Measurements from ENCODE around the gene ERCC2.

GRCh38 chr19:45344621-45345505 is 25.5 kb downstream of the ERCC2 start:
- no peak for TF ChIP-seq CTCF (conservative IDR thresholded peaks at IDR 0.05; ENCODE audit: low read depth, low read length)
- no peak for TF ChIP-seq RFX5 (IDR thresholded peaks at IDR 0.05; ENCODE audit: low read depth, low read length)

All from IMR-90 (cell line).